ENCODE results near the gene OR9K2.
"Not testable (repeated sequence)": the region's sequence is repeated elsewhere in the genome, so short reads cannot be mapped to it uniquely, and the experiment has no call there.

Gene OR9K2, protein sequence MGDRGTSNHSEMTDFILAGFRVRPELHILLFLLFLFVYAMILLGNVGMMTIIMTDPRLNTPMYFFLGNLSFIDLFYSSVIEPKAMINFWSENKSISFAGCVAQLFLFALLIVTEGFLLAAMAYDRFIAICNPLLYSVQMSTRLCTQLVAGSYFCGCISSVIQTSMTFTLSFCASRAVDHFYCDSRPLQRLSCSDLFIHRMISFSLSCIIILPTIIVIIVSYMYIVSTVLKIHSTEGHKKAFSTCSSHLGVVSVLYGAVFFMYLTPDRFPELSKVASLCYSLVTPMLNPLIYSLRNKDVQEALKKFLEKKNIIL

DNA sequence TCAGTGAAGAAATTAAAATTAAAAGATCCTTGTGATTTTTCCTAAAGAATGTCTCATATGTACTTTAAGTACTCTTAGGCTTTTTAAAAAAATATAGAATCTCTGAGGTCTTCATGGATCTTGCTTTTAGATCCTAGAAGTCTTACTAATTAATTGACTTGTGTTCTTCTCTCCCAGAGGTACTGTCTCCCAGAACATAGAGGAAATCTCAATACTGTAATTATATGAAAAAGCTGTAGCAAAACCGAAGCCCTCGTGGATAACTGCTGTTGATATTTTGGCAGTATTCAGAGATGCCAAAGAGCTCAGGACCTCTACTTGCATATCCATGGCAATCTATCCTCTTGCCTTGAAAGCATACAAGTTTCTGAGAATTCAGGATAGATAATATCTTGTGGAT, at the start of gene OR9K2:
Gene OR9K2, plus strand, starts transcription at position 301 of the 400 bp plus-strand sequence. CDS start 3,429 bp downstream, outside the sequence.
- DNase-seq: no peak

DNA sequence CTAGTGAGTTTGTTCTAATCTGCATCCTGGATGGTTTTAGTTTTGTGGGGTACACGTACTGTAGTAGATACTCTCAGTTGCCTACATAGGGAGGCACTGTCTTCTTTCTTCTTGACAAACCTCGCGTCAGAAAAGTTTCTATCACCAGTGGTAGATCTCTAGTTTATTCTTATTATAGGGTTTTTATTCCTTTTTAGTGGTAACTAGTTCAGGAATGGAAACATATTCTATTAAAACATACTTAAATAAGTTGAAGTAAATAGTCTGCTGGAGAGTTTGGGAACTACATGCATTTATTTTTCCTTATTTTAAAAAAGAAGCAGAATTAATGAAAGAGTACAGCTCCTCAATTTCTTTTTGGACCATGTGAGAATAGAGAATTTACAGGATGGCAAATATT, 33.6 kb upstream of the OR9K2 start:
- no peak for DNase-seq

DNA sequence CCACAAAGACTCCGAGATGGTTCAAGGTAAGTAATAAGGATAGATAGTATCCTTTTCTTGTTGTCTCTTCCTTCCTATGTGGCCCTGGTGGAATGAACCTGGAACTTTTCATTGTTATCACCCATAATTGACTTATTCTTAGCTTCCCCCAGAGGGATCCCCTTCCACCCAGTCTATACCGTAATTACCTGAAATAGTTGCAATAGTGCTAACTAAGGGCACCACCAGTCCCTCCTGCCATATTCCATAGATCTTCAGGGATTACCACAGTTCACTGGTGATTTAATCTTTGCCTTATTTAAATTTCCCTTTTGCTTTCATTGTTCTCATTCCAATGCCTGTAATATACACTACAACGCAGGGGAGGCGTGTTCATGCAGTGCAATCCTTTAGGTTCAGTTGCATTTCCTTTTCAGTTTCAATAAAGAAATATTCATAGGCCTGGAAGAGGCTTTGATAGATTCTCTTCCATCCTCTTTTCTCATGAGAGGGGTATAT, 13.8 kb upstream of the OR9K2 start:
- no peak for DNase-seq

DNA sequence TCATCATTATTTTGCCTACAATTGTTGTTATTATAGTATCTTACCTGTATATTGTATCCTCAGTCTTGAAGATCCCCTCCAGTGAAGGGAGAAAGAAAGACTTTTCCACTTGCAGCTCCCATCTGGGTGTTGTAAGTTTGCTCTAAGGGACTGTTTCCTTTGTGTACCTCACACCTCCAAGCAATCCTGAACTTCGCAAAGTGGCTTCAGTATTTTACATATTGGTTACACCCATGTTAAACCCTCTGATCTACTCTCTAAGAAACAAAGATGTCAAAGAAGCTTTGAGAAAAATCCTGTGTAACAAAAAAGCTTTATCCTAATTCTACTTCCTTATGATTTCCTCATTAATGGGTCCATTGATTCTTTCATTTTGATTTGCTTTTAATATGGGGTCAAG, 10.1 kb upstream of the OR9K2 start:
- no peak for DNase-seq

DNA sequence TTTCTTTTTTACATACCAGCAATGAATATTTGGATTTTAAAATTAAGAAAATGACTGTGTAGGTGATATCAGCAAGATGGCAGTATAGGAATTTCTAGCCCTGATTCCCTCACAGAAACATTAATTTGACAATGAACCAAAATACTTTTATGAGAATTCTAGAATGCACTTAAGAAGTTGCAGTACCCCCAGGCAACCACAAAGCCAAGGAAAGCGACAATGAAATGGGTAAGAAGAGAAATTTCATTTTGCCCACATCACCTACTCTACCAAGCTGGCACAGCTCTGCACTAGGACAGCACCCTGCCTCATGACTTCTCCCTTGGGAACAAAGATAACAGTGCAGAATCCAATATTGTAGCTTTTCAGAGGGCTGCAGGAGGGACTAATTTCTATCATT, 6.6 kb downstream of the OR9K2 start:
- DNase-seq: no peak

DNA sequence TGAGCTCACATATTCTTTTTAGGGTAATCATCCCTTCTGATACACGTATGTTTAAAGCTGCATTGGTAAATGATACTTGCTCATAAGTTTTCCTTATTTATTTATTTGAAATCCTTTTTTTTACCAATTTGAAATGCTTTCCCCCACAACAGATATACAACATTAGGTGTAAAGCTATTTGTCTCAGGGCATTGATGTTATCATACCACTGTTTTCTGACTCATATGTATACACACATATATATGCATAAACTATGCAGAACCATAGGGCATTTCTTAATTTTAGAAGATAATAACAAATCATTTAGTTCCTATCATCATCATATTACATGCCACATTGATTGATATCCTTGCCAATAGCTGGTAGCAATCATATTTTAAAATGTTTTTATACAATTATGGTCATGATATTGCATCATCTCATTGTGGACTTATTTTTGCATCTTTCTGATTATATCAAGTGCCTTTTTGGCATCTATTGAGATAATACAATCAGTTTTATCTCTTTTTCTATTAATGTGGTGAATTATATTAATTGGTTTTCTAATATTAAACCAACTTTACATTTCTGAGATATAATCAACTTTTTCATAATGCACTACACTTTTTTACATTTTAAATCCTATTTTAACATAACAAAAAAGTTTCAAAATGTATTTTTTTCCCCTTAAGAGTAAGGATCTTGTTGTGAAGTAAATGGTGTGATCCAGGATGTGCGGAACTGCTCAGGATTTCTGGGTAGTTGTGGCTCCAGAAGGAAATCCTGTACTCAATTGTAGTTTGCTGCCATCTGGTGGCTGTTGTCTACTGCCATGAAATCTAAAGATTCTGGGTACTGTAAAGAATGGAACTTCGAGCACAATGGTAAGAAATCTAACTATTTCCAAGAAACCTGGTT, 16.7 kb downstream of the OR9K2 start:
- DNase-seq: peak; percentile 15

DNA sequence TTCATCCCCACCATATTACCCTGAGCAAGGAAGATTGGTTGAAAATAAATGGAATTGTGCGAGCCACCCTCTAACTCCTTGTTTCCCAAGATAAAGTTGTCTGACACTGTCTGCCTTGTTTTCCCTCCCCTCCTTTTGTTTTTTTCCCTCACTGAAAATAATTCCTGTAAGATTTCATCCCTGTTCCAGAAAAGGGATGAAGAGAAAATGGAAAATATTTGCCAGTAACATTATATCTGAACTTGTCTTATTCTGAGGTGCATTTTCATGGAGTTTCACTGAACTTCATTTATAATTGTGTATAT, 17.3 kb downstream of the OR9K2 start:
- no peak for DNase-seq

DNA sequence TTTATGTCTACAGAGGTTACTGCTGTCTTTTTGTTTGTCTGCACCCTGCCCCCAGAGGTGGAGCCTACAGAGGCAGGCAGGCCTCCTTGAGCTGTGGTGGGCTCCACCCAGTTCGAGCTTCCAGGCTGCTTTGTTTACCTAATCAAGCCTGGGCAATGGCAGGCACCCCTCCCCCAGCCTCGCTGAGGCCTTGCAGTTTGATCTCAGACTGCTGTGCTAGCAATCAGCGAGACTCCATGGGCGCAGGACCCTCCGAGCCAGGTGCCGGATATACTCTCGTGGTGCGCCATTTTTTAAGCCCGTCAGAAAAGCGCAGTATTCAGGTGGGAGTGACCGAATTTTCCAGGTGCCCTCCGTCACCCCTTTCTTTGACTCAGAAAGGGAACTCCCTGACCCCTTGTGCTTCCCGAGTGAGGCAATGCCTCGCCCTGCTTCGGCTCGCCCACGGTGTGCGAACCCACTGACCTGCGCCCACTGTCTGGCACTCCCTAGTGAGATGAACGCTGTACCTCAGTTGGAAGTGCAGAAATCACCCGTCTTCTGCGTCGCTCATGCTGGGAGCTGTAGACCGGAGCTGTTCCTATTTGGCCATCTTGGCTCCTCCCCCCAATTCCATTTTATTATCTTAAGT, 40.9 kb downstream of the OR9K2 start:
- not testable (repeated sequence) for DNase-seq

DNA sequence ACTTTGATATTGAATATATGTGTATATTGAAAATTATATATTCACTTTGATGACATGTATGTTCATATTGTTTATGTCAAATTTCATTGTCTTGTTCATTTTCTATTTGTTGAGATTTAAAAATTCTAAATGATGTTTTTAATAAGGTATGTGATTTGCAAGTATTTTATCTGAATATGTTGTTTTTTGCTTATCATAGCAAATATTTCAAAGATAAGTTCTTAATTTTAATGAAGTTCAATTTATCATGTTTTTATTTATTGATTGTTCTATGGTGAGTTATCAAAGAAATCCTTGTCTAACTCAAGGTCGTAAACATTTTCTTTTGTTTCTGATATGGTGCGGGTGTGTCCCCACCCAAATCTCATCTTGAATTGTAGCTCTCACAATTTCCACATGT, 45.2 kb downstream of the OR9K2 start:
- no peak for DNase-seq

DNA sequence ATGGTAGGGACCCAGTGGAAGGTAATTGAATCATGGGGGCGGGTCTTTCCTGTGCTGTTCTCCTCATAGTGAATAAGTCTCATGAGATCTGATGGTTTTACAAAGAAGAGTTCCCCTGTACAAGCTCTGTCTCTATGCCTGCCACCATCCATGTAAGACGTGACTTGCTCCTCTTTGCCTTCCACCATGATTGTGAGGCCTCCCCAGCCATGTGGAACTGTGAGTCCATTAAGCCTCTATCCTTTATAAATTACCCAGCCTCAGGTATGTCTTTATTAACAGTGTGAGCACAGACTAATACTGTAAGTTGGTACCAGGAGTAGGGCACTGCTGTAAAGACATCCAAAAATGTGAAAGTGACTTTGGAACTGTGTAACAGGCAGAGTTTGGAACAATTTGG, 45.6 kb downstream of the OR9K2 start:
- not testable (repeated sequence) for DNase-seq

DNA sequence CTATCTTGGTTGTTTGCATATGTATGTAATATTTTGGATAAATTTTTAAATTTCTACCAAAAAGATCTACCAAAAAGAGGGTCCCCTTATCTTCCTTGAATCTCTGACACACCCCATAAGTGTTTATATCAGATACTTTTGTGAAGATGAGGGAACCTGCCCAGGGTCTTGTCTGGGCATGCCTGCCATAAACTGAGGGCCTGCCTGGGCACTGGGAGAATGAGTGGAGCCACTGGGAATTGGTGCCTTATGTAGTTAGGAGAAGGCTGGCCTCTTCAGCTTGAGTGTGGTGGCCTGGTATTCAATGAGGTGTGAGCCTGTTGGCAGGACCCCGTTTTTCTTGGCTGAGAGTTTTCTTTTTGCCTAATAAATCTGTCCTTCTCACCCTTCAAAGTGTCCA, 46.5 kb downstream of the OR9K2 start:
- no peak for DNase-seq

DNA sequence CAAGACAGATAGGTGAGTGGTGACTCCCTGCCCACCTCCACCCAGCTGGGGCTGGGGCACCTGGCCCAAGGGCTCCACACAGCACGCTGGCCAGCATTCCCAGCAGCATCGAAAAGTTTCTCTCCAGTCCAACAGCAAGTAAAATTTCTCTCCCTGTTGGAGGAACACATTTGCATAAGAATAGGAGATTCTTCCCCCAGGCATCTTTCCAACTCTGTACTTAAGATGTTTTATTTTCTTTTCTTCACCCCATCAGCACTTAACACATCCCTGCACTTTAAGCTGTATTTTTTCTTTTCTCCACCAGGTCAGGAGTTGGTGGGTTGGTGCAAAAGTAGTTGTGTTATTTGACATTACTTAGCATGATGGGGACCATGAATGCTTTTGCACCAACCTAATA, 47.2 kb downstream of the OR9K2 start:
- no peak for DNase-seq
